Mesendoderm (in vitro differentiated cells): ENCODE measurements around the gene CFAP157.

Source experiments
- DNase-seq: peaks from one replicate; pipeline ENCODE4 v3.0.0; 2013
- H2AK5ac ChIP-seq: 2 replicates; pipeline ENCODE4 v1.6.1; 2013; ENCODE audit warnings: low read length, inconsistent platforms
- H2BK120ac ChIP-seq: 2 replicates; pipeline ENCODE4 v1.6.1; 2013; ENCODE audit warnings: low read depth, mild to moderate bottlenecking, low read length, moderate library complexity, mixed read lengths
- H2BK15ac ChIP-seq: replicated peaks from 2 replicates; pipeline ENCODE4 v1.6.1; 2013; ENCODE audit warnings: low read depth, mild to moderate bottlenecking, moderate library complexity
- H2BK5ac ChIP-seq: 2 replicates; pipeline ENCODE4 v1.6.1; 2013; ENCODE audit warnings: low read length, inconsistent platforms
- H3K18ac ChIP-seq: 2 replicates; pipeline ENCODE4 v1.6.1; 2013; ENCODE audit warnings: mild to moderate bottlenecking, low read length, mixed read lengths
- H3K23ac ChIP-seq: one replicate; pipeline ENCODE4 v1.6.1; 2013; ENCODE audit warnings: low read length
- H3K27ac ChIP-seq: 2 replicates; pipeline ENCODE4 v1.5.1; 2013; ENCODE audit warnings: low read depth, mild to moderate bottlenecking, inconsistent platforms, low read length, moderate library complexity
- H3K27me3 ChIP-seq: 2 replicates; pipeline ENCODE4 v1.6.1; 2013; ENCODE audit warnings: low read length, control low read depth, mild to moderate bottlenecking, inconsistent platforms; ENCODE audit not compliant: insufficient read depth, poor library complexity
- H3K36me3 ChIP-seq: 2 replicates; pipeline ENCODE4 v1.6.1; 2013; ENCODE audit warnings: low read length, inconsistent platforms; ENCODE audit not compliant: control insufficient read depth, insufficient read depth
- H3K4ac ChIP-seq: one replicate; pipeline ENCODE4 v1.6.1; 2013; ENCODE audit warnings: low read depth, mild to moderate bottlenecking, low read length, moderate library complexity
- H3K4me1 ChIP-seq: 2 replicates; pipeline ENCODE4 v1.6.1; 2013; ENCODE audit warnings: low read depth, low read length, inconsistent platforms; ENCODE audit not compliant: control insufficient read depth
- H3K4me2 ChIP-seq: 2 replicates; pipeline ENCODE4 v1.6.1; 2013; ENCODE audit warnings: low read length
- H3K4me3 ChIP-seq: 2 replicates; pipeline ENCODE4 v1.5.1; 2013; ENCODE audit warnings: mild to moderate bottlenecking, low read length
- H3K56ac ChIP-seq: one replicate; pipeline ENCODE4 v1.6.1; 2013; ENCODE audit warnings: low read length
- H3K79me1 ChIP-seq: 2 replicates; pipeline ENCODE4 v1.6.1; 2013; ENCODE audit warnings: low read length, inconsistent platforms
- H3K79me2 ChIP-seq: 2 replicates; pipeline ENCODE4 v1.6.1; 2013; ENCODE audit warnings: mild to moderate bottlenecking, low read length; ENCODE audit not compliant: control insufficient read depth, insufficient read depth
- H3K9ac ChIP-seq: 2 replicates; pipeline ENCODE4 v1.6.1; 2013; ENCODE audit warnings: low read length, inconsistent platforms
- H4K5ac ChIP-seq: one replicate; pipeline ENCODE4 v1.6.1; 2013; ENCODE audit warnings: low read length
- H4K8ac ChIP-seq: one replicate; pipeline ENCODE4 v1.6.1; 2013; ENCODE audit warnings: low read depth, mild to moderate bottlenecking, control low read depth, low read length, moderate library complexity
- WGBS: extraction: QIAGEN DNeasy Blood & Tissue Kit; methylation state at CpG from one replicate; pipeline ENCODE4 v1.1.7; 2013; ENCODE audit warnings: low lambda C conversion rate, missing lambda C conversion rate; ENCODE audit not compliant: insufficient coverage; ENCODE audit errors: extremely low coverage; 5-methylcytosine and 5-hydroxymethylcytosine counted together

CFAP157 gene

GRCh38 chr9:127679506-127679905 is 27.3 kb upstream of the CFAP157 start:
- Histone ChIP-seq H2BK120ac (no peak overlapping the region), H3K9ac (no peak overlapping the region), H3K56ac (no peak overlapping the region), H3K79me2 (no peaks in the 10 kb centered on the region), H3K27ac (no peak overlapping the region), H3K18ac (no peak overlapping the region), H4K5ac (no peak overlapping the region), H3K79me1 (no peaks in the 10 kb centered on the region), H3K4me2 (no peak overlapping the region), H3K4me3 (no peak overlapping the region), H3K4me1 (no peaks in the 10 kb centered on the region), H3K36me3 (no peaks in the 10 kb centered on the region), H2BK15ac (no peak overlapping the region), H2BK5ac (no peak overlapping the region), H4K8ac (no peak overlapping the region), H3K23ac (no peak overlapping the region), H3K27me3 (no peaks in the 10 kb centered on the region), H2AK5ac (no peak overlapping the region), H3K4ac (no peak overlapping the region)
- DNase-seq, result no peak
- WGBS, result no CpG with 5 or more reads among the region's 2 CpGs

- Histone ChIP-seq H3K4me2 (no peak overlapping the region), H3K4me1 (no peaks in the 10 kb centered on the region), H4K5ac (no peak overlapping the region), H2BK5ac (no peak overlapping the region), H3K27ac (no peak overlapping the region), H3K79me1 (no peaks in the 10 kb centered on the region), H3K4me3 (no peak overlapping the region), H2BK120ac (no peak overlapping the region), H4K8ac (no peak overlapping the region), H2AK5ac (no peak overlapping the region), H3K27me3 (no peaks in the 10 kb centered on the region), H3K4ac (no peak overlapping the region), H3K18ac (no peak overlapping the region), H3K9ac (no peak overlapping the region), H3K23ac (no peak overlapping the region), H3K79me2 (no peaks in the 10 kb centered on the region), H3K56ac (no peak overlapping the region), H2BK15ac (no peak overlapping the region), H3K36me3 (no peaks in the 10 kb centered on the region)
- DNase-seq, result no peak
- WGBS, result no CpG with 5 or more reads among the region's 11 CpGs
Observed at GRCh38 chr9:127680226-127680625, 26.6 kb upstream of the CFAP157 start.

GRCh38 chr9:127680846-127681245 is 25.9 kb upstream of the CFAP157 start:
- Histone ChIP-seq H3K4me1 (no peaks in the 10 kb centered on the region), H3K79me1 (no peaks in the 10 kb centered on the region), H3K23ac (no peak overlapping the region), H3K27ac (no peak overlapping the region), H2AK5ac (no peak overlapping the region), H4K5ac (no peak overlapping the region), H3K4ac (no peak overlapping the region), H2BK5ac (no peak overlapping the region), H3K27me3 (no peaks in the 10 kb centered on the region), H3K79me2 (no peaks in the 10 kb centered on the region), H3K18ac (no peak overlapping the region), H3K4me3 (no peak overlapping the region), H3K9ac (no peak overlapping the region), H3K36me3 (no peaks in the 10 kb centered on the region), H3K56ac (no peak overlapping the region), H2BK15ac (no peak overlapping the region), H3K4me2 (no peak overlapping the region), H2BK120ac (no peak overlapping the region), H4K8ac (no peak overlapping the region)
- WGBS, result no CpG with 5 or more reads among the region's 9 CpGs
- DNase-seq, result no peak

GRCh38 chr9:127682351-127683136 is 24.2 kb upstream of the CFAP157 start:
- Histone ChIP-seq H3K4me2 (no peak overlapping the region), H2BK120ac (no peak overlapping the region), H2BK5ac (no peak overlapping the region), H3K79me2 (no peaks in the 10 kb centered on the region), H3K27ac (no peak overlapping the region), H3K36me3 (no peaks in the 10 kb centered on the region), H3K4ac (no peak overlapping the region), H3K4me3 (no peak overlapping the region), H2BK15ac (no peak overlapping the region), H3K56ac (no peak overlapping the region), H4K8ac (no peak overlapping the region), H3K27me3 (no peaks in the 10 kb centered on the region), H3K79me1 (no peaks in the 10 kb centered on the region), H3K9ac (no peak overlapping the region), H3K18ac (no peak overlapping the region), H3K23ac (no peak overlapping the region), H3K4me1 (no peaks in the 10 kb centered on the region), H2AK5ac (no peak overlapping the region), H4K5ac (no peak overlapping the region)
- WGBS, result no CpG with 5 or more reads among the region's 23 CpGs
- no peak for DNase-seq

- no peak overlapping the region for H2AK5ac ChIP-seq
- H2BK15ac ChIP-seq, result no peak overlapping the region
- no peak overlapping the region for H3K56ac ChIP-seq
- H4K5ac ChIP-seq, result no peak overlapping the region
- H2BK120ac ChIP-seq, result no peak overlapping the region
- no peaks in the 10 kb centered on the region for H3K36me3 ChIP-seq
- no peaks in the 10 kb centered on the region for H3K79me2 ChIP-seq
- no peak overlapping the region for H4K8ac ChIP-seq
- WGBS, result no CpG with 5 or more reads among the region's 5 CpGs
- no peaks in the 10 kb centered on the region for H3K27me3 ChIP-seq
- H3K4me1 ChIP-seq, result no peaks in the 10 kb centered on the region
- no peak overlapping the region for H3K4ac ChIP-seq
- no peak overlapping the region for H3K18ac ChIP-seq
- no peak for DNase-seq
- no peak overlapping the region for H3K4me2 ChIP-seq
- no peak overlapping the region for H3K27ac ChIP-seq
- H2BK5ac ChIP-seq, result no peak overlapping the region
- H3K23ac ChIP-seq, result no peak overlapping the region
- no peak overlapping the region for H3K9ac ChIP-seq
- no peak overlapping the region for H3K4me3 ChIP-seq
- no peaks in the 10 kb centered on the region for H3K79me1 ChIP-seq
Observed at GRCh38 chr9:127683723-127684122, 23.1 kb upstream of the CFAP157 start.

- H3K23ac ChIP-seq, result no peak overlapping the region
- H2AK5ac ChIP-seq, result no peak overlapping the region
- H3K4me3 ChIP-seq, result no peak overlapping the region
- H3K79me1 ChIP-seq, result no peaks in the 10 kb centered on the region
- no peak overlapping the region for H2BK120ac ChIP-seq
- H3K4ac ChIP-seq, result no peak overlapping the region
- H4K8ac ChIP-seq, result no peak overlapping the region
- H3K79me2 ChIP-seq, result no peaks in the 10 kb centered on the region
- H3K27me3 ChIP-seq, result no peaks in the 10 kb centered on the region
- H2BK5ac ChIP-seq, result no peak overlapping the region
- WGBS, result no CpG with 5 or more reads among the region's 4 CpGs
- DNase-seq, result peak; percentile 62
- no peak overlapping the region for H3K56ac ChIP-seq
- H3K36me3 ChIP-seq, result no peaks in the 10 kb centered on the region
- no peak overlapping the region for H2BK15ac ChIP-seq
- no peak overlapping the region for H4K5ac ChIP-seq
- H3K18ac ChIP-seq, result no peak overlapping the region
- no peaks in the 10 kb centered on the region for H3K4me1 ChIP-seq
- no peak overlapping the region for H3K4me2 ChIP-seq
- no peak overlapping the region for H3K9ac ChIP-seq
- H3K27ac ChIP-seq, result no peak overlapping the region
Observed at GRCh38 chr9:127684576-127684975, 22.2 kb upstream of the CFAP157 start.
